ENCODE data around the gene SMIM41. TPM values are rescaled to one million over a fixed set of nuclear protein-coding genes. Genes with fewer than 3 reads are reported as not detected.

The SMIM41 gene
- total and polyA plus RNA-seq, 4 donors = 0.03 to 0.50 (median 0.24) TPM; not detected in 1

GRCh38 chr12:52070185-52070925 is 9.1 kb upstream of the SMIM41 start:
- H3K4me1 ChIP-seq (ENCODE audit: control insufficient read depth in 4 of 4, insufficient read depth in 4 of 4, low read length in 3 of 4) = peaks cover 4 to 41% (median 28%) of the 10 kb centered on the region in 4 donors
- WGBS = 3% methylated on average over 37 of the region's 37 CpGs
- no peak for DNase-seq (ENCODE audit: low spot score)

GRCh38 chr12:52073531-52074381 is 5.7 kb upstream of the SMIM41 start:
- TF ChIP-seq FOXA2 (IDR thresholded peaks at IDR 0.05) (no peak), EGR1 (IDR thresholded peaks at IDR 0.05; ENCODE audit: low read depth in 2 of 2) (no peak), NR2F2 (IDR thresholded peaks at IDR 0.05) (no peak), TAF1 (conservative IDR thresholded peaks at IDR 0.05) (no peak), HNF4G (IDR thresholded peaks at IDR 0.05) (no peak), RAD21 (IDR thresholded peaks at IDR 0.05) (no peak), SP1 (IDR thresholded peaks at IDR 0.05) (no peak), YY1 (IDR thresholded peaks at IDR 0.05) (no peak)
- Histone ChIP-seq H3K4me3 (ENCODE audit: low read depth in 1 of 3, low read length in 3 of 3) (no peak overlapping the region), H3K36me3 (ENCODE audit: control insufficient read depth in 4 of 4, insufficient read depth in 3 of 4, low read depth in 1 of 4, low read length in 3 of 4) (peaks cover 5 to 46% (median 26%) of the 10 kb centered on the region in 4 donors), H3K27me3 (ENCODE audit: control insufficient read depth in 4 of 4, insufficient read depth in 4 of 4, low read length in 3 of 4) (no peaks in the 10 kb centered on the region), H3K9me3 (ENCODE audit: control insufficient read depth in 4 of 4, low read length in 3 of 4) (no peaks in the 10 kb centered on the region), H3K9ac (ENCODE audit: low read depth in 1 of 2, low read length in 2 of 2) (no peak overlapping the region), H3K4me1 (ENCODE audit: control insufficient read depth in 4 of 4, insufficient read depth in 4 of 4, low read length in 3 of 4) (peaks cover 4 to 41% (median 28%) of the 10 kb centered on the region in 4 donors), H3K27ac (ENCODE audit: low read depth in 1 of 2, low read length in 2 of 2) (no peak overlapping the region)
- 85% methylated on average over 23 of the region's 23 CpGs for WGBS
- no peak for DNase-seq (ENCODE audit: low spot score)

More at GRCh38 chr12:52070185-52070925, 9.1 kb upstream of the SMIM41 start:
- TF ChIP-seq HNF4G (IDR thresholded peaks at IDR 0.05) (no peak), MAX (IDR thresholded peaks at IDR 0.05) (no peak), JUND (IDR thresholded peaks at IDR 0.05) (no peak), GABPA (IDR thresholded peaks at IDR 0.05 in 1 of 2, conservative IDR thresholded peaks at IDR 0.05 in 1 of 2) (no peak), RXRA (IDR thresholded peaks at IDR 0.05) (no peak), YY1 (IDR thresholded peaks at IDR 0.05) (no peak)
- H3K4me3 ChIP-seq (ENCODE audit: low read depth in 1 of 3, low read length in 3 of 3) = peak overlapping the region; percentile 77 to 100 (median 93)
- H3K27ac ChIP-seq (ENCODE audit: low read depth in 1 of 2, low read length in 2 of 2) = peak overlapping the region; percentile 93 to 99
- no peaks in the 10 kb centered on the region for H3K9me3 ChIP-seq (ENCODE audit: control insufficient read depth in 4 of 4, low read length in 3 of 4)
- peak overlapping the region; percentile 31 to 91 for H3K9ac ChIP-seq (ENCODE audit: low read depth in 1 of 2, low read length in 2 of 2)
- peaks cover 0 to 16% (median 9%) of the 10 kb centered on the region in 4 donors for H3K36me3 ChIP-seq (ENCODE audit: control insufficient read depth in 4 of 4, insufficient read depth in 3 of 4, low read depth in 1 of 4, low read length in 3 of 4)
- no peaks in the 10 kb centered on the region for H3K27me3 ChIP-seq (ENCODE audit: control insufficient read depth in 4 of 4, insufficient read depth in 4 of 4, low read length in 3 of 4)

- Histone ChIP-seq H3K4me1 (ENCODE audit: control insufficient read depth in 4 of 4, insufficient read depth in 4 of 4, low read length in 3 of 4) (peaks cover 4 to 35% (median 23%) of the 10 kb centered on the region in 4 donors), H3K27me3 (ENCODE audit: control insufficient read depth in 4 of 4, insufficient read depth in 4 of 4, low read length in 3 of 4) (no peaks in the 10 kb centered on the region), H3K9me3 (ENCODE audit: control insufficient read depth in 4 of 4, low read length in 3 of 4) (no peaks in the 10 kb centered on the region), H3K9ac (ENCODE audit: low read depth in 1 of 2, low read length in 2 of 2) (no peak overlapping the region), H3K36me3 (ENCODE audit: control insufficient read depth in 4 of 4, insufficient read depth in 3 of 4, low read depth in 1 of 4, low read length in 3 of 4) (peaks cover 5 to 48% (median 28%) of the 10 kb centered on the region in 4 donors), H3K27ac (ENCODE audit: low read depth in 1 of 2, low read length in 2 of 2) (no peak overlapping the region), H3K4me3 (ENCODE audit: low read depth in 1 of 3, low read length in 3 of 3) (no peak overlapping the region)
- no peak for DNase-seq (ENCODE audit: low spot score)
- 83% methylated on average over 3 of the region's 3 CpGs for WGBS
- TF ChIP-seq ZBTB33 (IDR thresholded peaks at IDR 0.05) (no peak), ATF3 (IDR thresholded peaks at IDR 0.05) (no peak), RAD21 (IDR thresholded peaks at IDR 0.05) (no peak), REST (IDR thresholded peaks at IDR 0.05) (no peak), CTCF (IDR thresholded peaks at IDR 0.05; ENCODE audit: low read depth, low read length, missing input control) (no peak), HNF4A (conservative IDR thresholded peaks at IDR 0.05) (no peak), HNF4G (IDR thresholded peaks at IDR 0.05) (no peak), NR2F2 (IDR thresholded peaks at IDR 0.05) (no peak)
Observed at GRCh38 chr12:52074971-52075724, 4.4 kb upstream of the SMIM41 start.
